ENCODE measurements around the gene LYG2. TPM values are rescaled to one million over a fixed set of nuclear protein-coding genes. Genes with fewer than 3 reads are reported as not detected.

Gene LYG2
- total and polyA plus RNA-seq, 4 donors = not detected

GRCh38 chr2:99256677-99257076, 1.2 kb upstream of the LYG2 start:
- H3K27ac ChIP-seq (ENCODE audit: low read depth in 1 of 2, low read length in 1 of 2) = no peak overlapping the region
- WGBS, 2 donors = 94 to 99% methylated on average over 2 of the region's 2 CpGs
- no peak for DNase-seq
- H3K27me3 ChIP-seq (ENCODE audit: control insufficient read depth in 3 of 3, insufficient read depth in 3 of 3, low read length in 2 of 3) = no peaks in the 10 kb centered on the region
- H3K4me1 ChIP-seq (ENCODE audit: control insufficient read depth in 5 of 5, insufficient read depth in 5 of 5, low read length in 5 of 5) = no peaks in the 10 kb centered on the region
- TF ChIP-seq CTCF (IDR thresholded peaks at IDR 0.05; ENCODE audit: control extremely low read depth, extremely low read depth) = no peak
- H3K4me3 ChIP-seq = no peak overlapping the region
- no peak overlapping the region for H3K9ac ChIP-seq (ENCODE audit: insufficient read depth in 1 of 2, low read length in 2 of 2)
- no peaks in the 10 kb centered on the region for H3K36me3 ChIP-seq (ENCODE audit: control insufficient read depth in 4 of 4, insufficient read depth in 4 of 4, low read length in 4 of 4)
- H3K9me3 ChIP-seq (ENCODE audit: control insufficient read depth in 4 of 4, insufficient read depth in 3 of 4, low read length in 3 of 4) = no peaks in the 10 kb centered on the region
- ATAC-seq (ENCODE audit: insufficient read depth, low FRiP score) = no peak

GRCh38 chr2:99249951-99250350, 5.5 kb downstream of the LYG2 start:
- TF ChIP-seq CTCF (IDR thresholded peaks at IDR 0.05; ENCODE audit: control extremely low read depth, extremely low read depth) = no peak
- Histone ChIP-seq H3K9ac (ENCODE audit: insufficient read depth in 1 of 2, low read length in 2 of 2) (no peak overlapping the region), H3K27ac (ENCODE audit: low read depth in 1 of 2, low read length in 1 of 2) (no peak overlapping the region), H3K36me3 (ENCODE audit: control insufficient read depth in 4 of 4, insufficient read depth in 4 of 4, low read length in 4 of 4) (peaks cover 0 to 3% (median 0%) of the 10 kb centered on the region in 4 donors), H3K27me3 (ENCODE audit: control insufficient read depth in 3 of 3, insufficient read depth in 3 of 3, low read length in 2 of 3) (no peaks in the 10 kb centered on the region), H3K9me3 (ENCODE audit: control insufficient read depth in 4 of 4, insufficient read depth in 3 of 4, low read length in 3 of 4) (no peaks in the 10 kb centered on the region), H3K4me3 (no peak overlapping the region), H3K4me1 (ENCODE audit: control insufficient read depth in 5 of 5, insufficient read depth in 5 of 5, low read length in 5 of 5) (no peaks in the 10 kb centered on the region)
- ATAC-seq (ENCODE audit: insufficient read depth, low FRiP score) (no peak), DNase-seq (no peak)
- WGBS, 2 donors = 87 to 92% methylated on average over 2 of the region's 2 CpGs

- Histone ChIP-seq H3K27me3 (ENCODE audit: control insufficient read depth in 3 of 3, insufficient read depth in 3 of 3, low read length in 2 of 3) (no peaks in the 10 kb centered on the region), H3K27ac (ENCODE audit: low read depth in 1 of 2, low read length in 1 of 2) (no peak overlapping the region), H3K4me1 (ENCODE audit: control insufficient read depth in 5 of 5, insufficient read depth in 5 of 5, low read length in 5 of 5) (no peaks in the 10 kb centered on the region), H3K36me3 (ENCODE audit: control insufficient read depth in 4 of 4, insufficient read depth in 4 of 4, low read length in 4 of 4) (peaks cover 0 to 3% (median 0%) of the 10 kb centered on the region in 4 donors), H3K4me3 (no peak overlapping the region), H3K9me3 (ENCODE audit: control insufficient read depth in 4 of 4, insufficient read depth in 3 of 4, low read length in 3 of 4) (no peaks in the 10 kb centered on the region), H3K9ac (ENCODE audit: insufficient read depth in 1 of 2, low read length in 2 of 2) (no peak overlapping the region)
- WGBS, 2 donors = 89 to 93% methylated on average over 6 of the region's 6 CpGs
- ATAC-seq (ENCODE audit: insufficient read depth, low FRiP score) = no peak
- no peak for DNase-seq
- no peak for TF ChIP-seq CTCF (IDR thresholded peaks at IDR 0.05; ENCODE audit: control extremely low read depth, extremely low read depth)
Observed at GRCh38 chr2:99242151-99242550, 13.3 kb downstream of the LYG2 start.

- no peaks in the 10 kb centered on the region for H3K27me3 ChIP-seq (ENCODE audit: control insufficient read depth in 3 of 3, insufficient read depth in 3 of 3, low read length in 2 of 3)
- ATAC-seq (ENCODE audit: insufficient read depth, low FRiP score) (no peak), DNase-seq (no peak)
- no peaks in the 10 kb centered on the region for H3K4me1 ChIP-seq (ENCODE audit: control insufficient read depth in 5 of 5, insufficient read depth in 5 of 5, low read length in 5 of 5)
- H3K27ac ChIP-seq (ENCODE audit: low read depth in 1 of 2, low read length in 1 of 2) = no peak overlapping the region
- WGBS, 2 donors = 82 to 92% methylated on average over 6 of the region's 6 CpGs
- TF ChIP-seq CTCF (IDR thresholded peaks at IDR 0.05; ENCODE audit: control extremely low read depth, extremely low read depth) = no peak
- no peak overlapping the region for H3K4me3 ChIP-seq
- no peaks in the 10 kb centered on the region for H3K36me3 ChIP-seq (ENCODE audit: control insufficient read depth in 4 of 4, insufficient read depth in 4 of 4, low read length in 4 of 4)
- H3K9ac ChIP-seq (ENCODE audit: insufficient read depth in 1 of 2, low read length in 2 of 2) = no peak overlapping the region
- H3K9me3 ChIP-seq (ENCODE audit: control insufficient read depth in 4 of 4, insufficient read depth in 3 of 4, low read length in 3 of 4) = no peaks in the 10 kb centered on the region
Observed at GRCh38 chr2:99240431-99240830, 15.0 kb downstream of the LYG2 start.

Measured in lung (tissue), 12 donors.